Stimulated activated CD4-positive, alpha-beta T cell treated with anti-CD3 and anti-CD28 coated beads, TNF-alpha, amount 100 ng/mL, for 24 hours (primary cell): ENCODE measurements around the gene SRGAP3.

Experiments used
- DNase-seq, 3 experiments: peaks; one replicate each; pipeline ENCODE4 v3.0.0-alpha.2; 2020; ENCODE audit warnings: low read depth in 3 of 3

Gene SRGAP3

GRCh38 chr3:8988384-8988655 is 261.1 kb downstream of the SRGAP3 start:
- DNase-seq = no peak

GRCh38 chr3:8987645-8988383 is 261.6 kb downstream of the SRGAP3 start:
- DNase-seq = peak; percentile 31 to 66 (median 47)

GRCh38 chr3:8987226-8987625 is 262.2 kb downstream of the SRGAP3 start:
- no peak for DNase-seq

- DNase-seq = no peak
Observed at GRCh38 chr3:8986741-8987140, 262.7 kb downstream of the SRGAP3 start.

- no peak for DNase-seq
Observed at GRCh38 chr3:8985876-8986275, 263.6 kb downstream of the SRGAP3 start.

- no peak for DNase-seq
Observed at GRCh38 chr3:8985411-8985831, 264.0 kb downstream of the SRGAP3 start.

GRCh38 chr3:8984526-8984925 is 264.9 kb downstream of the SRGAP3 start:
- no peak for DNase-seq

- no peak for DNase-seq
Observed at GRCh38 chr3:8984081-8984480, 265.4 kb downstream of the SRGAP3 start.

- DNase-seq = no peak
Observed at GRCh38 chr3:8983591-8983990, 265.9 kb downstream of the SRGAP3 start.

- no peak for DNase-seq
Observed at GRCh38 chr3:8983026-8983425, 266.4 kb downstream of the SRGAP3 start.

GRCh38 chr3:8982509-8982908 is 266.9 kb downstream of the SRGAP3 start:
- no peak for DNase-seq

- no peak for DNase-seq
Observed at GRCh38 chr3:8981700-8982099, 267.7 kb downstream of the SRGAP3 start.

- DNase-seq = no peak
Observed at GRCh38 chr3:8981296-8981695, 268.1 kb downstream of the SRGAP3 start.

- DNase-seq = no peak
Observed at GRCh38 chr3:8980756-8981257, 268.6 kb downstream of the SRGAP3 start.

- no peak for DNase-seq
Observed at GRCh38 chr3:8979262-8979661, 270.2 kb downstream of the SRGAP3 start.

GRCh38 chr3:8978551-8978950 is 270.9 kb downstream of the SRGAP3 start:
- DNase-seq = no peak

GRCh38 chr3:8976540-8977182 is 272.8 kb downstream of the SRGAP3 start:
- no peak for DNase-seq

- no peak for DNase-seq
Observed at GRCh38 chr3:8975081-8976020, 274.1 kb downstream of the SRGAP3 start.

GRCh38 chr3:8974458-8974857 is 275.0 kb downstream of the SRGAP3 start:
- DNase-seq = no peak

- no peak for DNase-seq
Observed at GRCh38 chr3:8972639-8973038, 276.8 kb downstream of the SRGAP3 start.

GRCh38 chr3:8970971-8971589 is 278.4 kb downstream of the SRGAP3 start:
- DNase-seq = peak; percentile 54 to 63 (median 57)

- no peak for DNase-seq
Observed at GRCh38 chr3:8969241-8969640, 280.2 kb downstream of the SRGAP3 start.
